Adipocyte (in vitro differentiated cells): Measurements from ENCODE around the gene LIAS.

ENCODE experiments used
- DNase-seq: peaks from one replicate; pipeline ENCODE4 v3.0.0-alpha.2; 2015; ENCODE audit warnings: low read depth
- H3K27me3 ChIP-seq: replicated peaks from 2 replicates; pipeline ENCODE4 v1.7.0; 2013; ENCODE audit warnings: mild to moderate bottlenecking, low read length, moderate library complexity; ENCODE audit not compliant: control insufficient read depth, insufficient read depth
- H3K36me3 ChIP-seq: 2 replicates; pipeline ENCODE4 v1.7.0; 2013; ENCODE audit warnings: low read length, mild to moderate bottlenecking, moderate library complexity; ENCODE audit not compliant: control insufficient read depth, insufficient read depth, severe bottlenecking
- H3K4me1 ChIP-seq: 2 replicates; pipeline ENCODE4 v1.7.0; 2013; ENCODE audit warnings: mild to moderate bottlenecking, low read length, moderate library complexity; ENCODE audit not compliant: control insufficient read depth, insufficient read depth
- H3K4me3 ChIP-seq: 2 replicates; pipeline ENCODE4 v1.7.0; 2013; ENCODE audit warnings: mild to moderate bottlenecking, low read length, moderate library complexity
- H3K9ac ChIP-seq: 2 replicates; pipeline ENCODE4 v1.7.0; 2013; ENCODE audit warnings: mild to moderate bottlenecking, low read length, moderate library complexity
- H3K9me3 ChIP-seq: 2 replicates; pipeline ENCODE4 v1.7.0; 2013; ENCODE audit warnings: mild to moderate bottlenecking, low read length, moderate library complexity; ENCODE audit not compliant: control insufficient read depth

Gene LIAS

GRCh38 chr4:39435659-39436563 is 22.9 kb upstream of the LIAS start:
- Histone ChIP-seq H3K9ac (peak overlapping the region; percentile 84), H3K27me3 (no peaks in the 10 kb centered on the region), H3K4me3 (no peak overlapping the region), H3K4me1 (peaks cover 29% of the 10 kb centered on the region), H3K9me3 (no peaks in the 10 kb centered on the region), H3K36me3 (peaks cover 3% of the 10 kb centered on the region)
- peak; percentile 15 for DNase-seq

- Histone ChIP-seq H3K9me3 (no peaks in the 10 kb centered on the region), H3K9ac (no peak overlapping the region), H3K4me1 (peaks cover 21% of the 10 kb centered on the region), H3K36me3 (peaks cover 6% of the 10 kb centered on the region), H3K27me3 (no peaks in the 10 kb centered on the region), H3K4me3 (no peak overlapping the region)
- DNase-seq: no peak
Observed at GRCh38 chr4:39441593-39441992, 17.3 kb upstream of the LIAS start.

- DNase-seq: no peak
- H3K27me3 ChIP-seq: no peaks in the 10 kb centered on the region
- H3K36me3 ChIP-seq: peaks cover 9% of the 10 kb centered on the region
- no peak overlapping the region for H3K9ac ChIP-seq
- H3K9me3 ChIP-seq: no peaks in the 10 kb centered on the region
- H3K4me3 ChIP-seq: no peak overlapping the region
- H3K4me1 ChIP-seq: peaks cover 16% of the 10 kb centered on the region
Observed at GRCh38 chr4:39442998-39443397, 15.9 kb upstream of the LIAS start.

- peak overlapping the region; percentile 77 for H3K4me3 ChIP-seq
- H3K9me3 ChIP-seq: no peaks in the 10 kb centered on the region
- H3K4me1 ChIP-seq: peaks cover 26% of the 10 kb centered on the region
- peak overlapping the region; percentile 73 for H3K9ac ChIP-seq
- peaks cover 30% of the 10 kb centered on the region for H3K36me3 ChIP-seq
- no peaks in the 10 kb centered on the region for H3K27me3 ChIP-seq
- no peak for DNase-seq
Observed at GRCh38 chr4:39446483-39446841, 12.4 kb upstream of the LIAS start.

- Histone ChIP-seq H3K9me3 (no peaks in the 10 kb centered on the region), H3K4me1 (peaks cover 31% of the 10 kb centered on the region), H3K9ac (peak overlapping the region; percentile 73), H3K4me3 (peak overlapping the region; percentile 77), H3K36me3 (peaks cover 36% of the 10 kb centered on the region), H3K27me3 (no peaks in the 10 kb centered on the region)
- peak; percentile 10 for DNase-seq
Observed at GRCh38 chr4:39446842-39447573, 11.8 kb upstream of the LIAS start.

- Histone ChIP-seq H3K27me3 (no peaks in the 10 kb centered on the region), H3K9ac (no peak overlapping the region), H3K36me3 (peaks cover 66% of the 10 kb centered on the region), H3K4me3 (no peak overlapping the region), H3K9me3 (no peaks in the 10 kb centered on the region), H3K4me1 (peaks cover 41% of the 10 kb centered on the region)
- no peak for DNase-seq
Observed at GRCh38 chr4:39450618-39451017, 8.2 kb upstream of the LIAS start.

GRCh38 chr4:39451423-39452023 is 7.3 kb upstream of the LIAS start:
- no peak for DNase-seq
- Histone ChIP-seq H3K27me3 (no peaks in the 10 kb centered on the region), H3K9me3 (no peaks in the 10 kb centered on the region), H3K4me1 (peaks cover 49% of the 10 kb centered on the region), H3K9ac (peak overlapping the region; percentile 5), H3K36me3 (peaks cover 75% of the 10 kb centered on the region), H3K4me3 (no peak overlapping the region)

- peaks cover 83% of the 10 kb centered on the region for H3K36me3 ChIP-seq
- DNase-seq: no peak
- peaks cover 54% of the 10 kb centered on the region for H3K4me1 ChIP-seq
- H3K27me3 ChIP-seq: no peaks in the 10 kb centered on the region
- no peaks in the 10 kb centered on the region for H3K9me3 ChIP-seq
- no peak overlapping the region for H3K4me3 ChIP-seq
- peak overlapping the region; percentile 5 for H3K9ac ChIP-seq
Observed at GRCh38 chr4:39452153-39452859, 6.5 kb upstream of the LIAS start.

GRCh38 chr4:39452860-39453587 is 5.8 kb upstream of the LIAS start:
- no peak overlapping the region for H3K4me3 ChIP-seq
- no peaks in the 10 kb centered on the region for H3K27me3 ChIP-seq
- peaks cover 52% of the 10 kb centered on the region for H3K4me1 ChIP-seq
- peaks cover 85% of the 10 kb centered on the region for H3K36me3 ChIP-seq
- no peaks in the 10 kb centered on the region for H3K9me3 ChIP-seq
- H3K9ac ChIP-seq: no peak overlapping the region
- DNase-seq: no peak

- Histone ChIP-seq H3K9ac (no peak overlapping the region), H3K27me3 (no peaks in the 10 kb centered on the region), H3K9me3 (no peaks in the 10 kb centered on the region), H3K4me3 (no peak overlapping the region), H3K4me1 (peaks cover 52% of the 10 kb centered on the region), H3K36me3 (peaks cover 80% of the 10 kb centered on the region)
- DNase-seq: no peak
Observed at GRCh38 chr4:39453738-39454137, 5.1 kb upstream of the LIAS start.
